Astrocyte (in vitro differentiated cells and primary cell): ENCODE results near the gene ZNF486.
"Not testable (repeated sequence)": the region's sequence is repeated elsewhere in the genome, so short reads cannot be mapped to it uniquely, and the experiment has no call there.

Experiments used
- CTCF ChIP-seq: IDR thresholded peaks from 2 replicates; pipeline ENCODE4 v1.5.1; 2011; ENCODE audit warnings: low read depth, mild to moderate bottlenecking, inconsistent platforms, low read length, moderate library complexity; ENCODE audit not compliant: insufficient read depth
- EZH2 ChIP-seq: IDR thresholded peaks from 2 replicates; pipeline ENCODE4 v1.6.1; 2012; ENCODE audit warnings: mild to moderate bottlenecking, low read length, inconsistent platforms; ENCODE audit not compliant: insufficient read depth

DNA sequence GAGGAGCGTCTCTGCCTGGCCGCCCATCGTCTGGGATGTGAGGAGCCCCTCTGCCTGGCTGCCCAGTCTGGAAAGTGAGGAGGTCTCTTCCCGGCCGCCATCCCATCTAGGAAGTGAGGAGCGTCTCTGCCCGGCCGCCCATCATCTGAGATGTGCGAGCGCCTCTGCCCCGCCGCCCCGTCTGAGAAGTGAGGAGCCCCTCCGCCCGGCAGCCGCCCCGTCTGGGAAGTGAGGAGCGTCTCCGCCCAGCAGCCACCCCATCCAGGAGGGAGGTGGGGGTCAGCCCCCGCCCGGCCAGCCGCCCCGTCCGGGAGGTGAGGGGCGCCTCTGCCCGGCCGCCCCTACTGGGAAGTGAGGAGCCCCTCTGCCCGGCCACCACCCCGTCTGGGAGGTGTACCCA, 29.3 kb upstream of the ZNF486 start:
- TF ChIP-seq EZH2, CTCF: not testable (repeated sequence)
